SK-N-SH (cell line): ENCODE results near the gene CTU1.

ENCODE experiments used
- CTCF ChIP-seq: fragments of 200-600 bp; sonication (generic); IDR thresholded peaks from 2 replicates; pipeline ENCODE4 v1.6.1; 2017; ENCODE audit warnings: antibody characterized with exemption, mild to moderate bottlenecking, moderate library complexity
- EP300 ChIP-seq, 2 experiments: IDR thresholded peaks; 2 replicates each; pipeline versions ENCODE4 v1.4.0 to v1.6.1; 2012; ENCODE audit warnings: borderline replicate concordance in 1 of 2, low read depth in 1 of 2, low read length in 1 of 2
- FOXM1 ChIP-seq: IDR thresholded peaks from 2 replicates; pipeline ENCODE4 v1.4.0; 2012; ENCODE audit warnings: low read depth, mild to moderate bottlenecking
- GATA2 ChIP-seq: sonication (generic); formaldehyde crosslinking; IDR thresholded peaks from 2 replicates; pipeline ENCODE4 v1.5.0; 2020; ENCODE audit warnings: mild to moderate bottlenecking, missing genetic modification reagents
- JUND ChIP-seq: IDR thresholded peaks from 2 replicates; pipeline ENCODE4 v1.4.0; 2012
- MAX ChIP-seq: IDR thresholded peaks from 2 replicates; pipeline ENCODE4 v1.4.0; 2012; ENCODE audit warnings: low read depth
- POLR2AphosphoS5 ChIP-seq: IDR thresholded peaks from 2 replicates; pipeline ENCODE4 v1.6.1; 2012; ENCODE audit warnings: low read depth, low read length
- RAD21 ChIP-seq: IDR thresholded peaks from 2 replicates; pipeline ENCODE4 v1.6.1; 2012; ENCODE audit warnings: mild to moderate bottlenecking, low read length
- RCOR1 ChIP-seq: fragments of 150-350 bp; IDR thresholded peaks from 2 replicates; pipeline ENCODE4 v1.6.1; 2017; ENCODE audit warnings: antibody characterized with exemption, low read length
- SIN3A ChIP-seq: IDR thresholded peaks from 2 replicates; pipeline ENCODE4 v1.6.1; 2012; ENCODE audit warnings: low read depth, mild to moderate bottlenecking, low read length, moderate library complexity, borderline replicate concordance
- SMC3 ChIP-seq: IDR thresholded peaks from 2 replicates; pipeline ENCODE4 v1.6.1; 2012; ENCODE audit warnings: low read depth, low read length, improper control_type of control experiment
- TAF1 ChIP-seq: IDR thresholded peaks from 2 replicates; pipeline ENCODE4 v1.6.1; 2012; ENCODE audit warnings: low read depth, mild to moderate bottlenecking, low read length, moderate library complexity, borderline replicate concordance
- ZBTB33 ChIP-seq: IDR thresholded peaks from 2 replicates; pipeline ENCODE4 v1.4.0; 2012; ENCODE audit warnings: low read depth, borderline replicate concordance
- TF ChIP-seq, protein P1 (sequence below): fragments of 150-350 bp; IDR thresholded peaks from 2 replicates; pipeline ENCODE4 v1.6.1; 2017; ENCODE audit warnings: antibody characterized with exemption, low read length, low read depth, borderline replicate concordance

DNA sequence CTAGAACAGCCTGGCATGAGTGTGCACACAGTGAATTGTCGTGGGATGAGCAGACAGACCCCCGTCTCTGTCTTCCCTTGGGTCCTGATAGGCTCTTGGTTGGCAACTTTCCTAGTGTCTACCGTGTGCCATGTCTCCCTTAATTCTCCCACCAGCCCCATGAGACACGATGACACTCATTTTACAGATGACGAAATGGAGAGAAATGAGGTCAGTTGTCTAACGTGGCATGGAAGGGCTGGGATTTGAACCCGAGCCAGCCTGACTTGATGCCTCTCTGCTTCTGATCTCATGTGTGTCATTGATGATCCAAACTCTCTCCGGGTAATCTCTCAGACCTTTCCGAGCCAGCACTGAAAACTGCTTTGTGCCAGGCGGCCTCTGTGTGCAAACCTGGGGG is 17.1 kb downstream of the CTU1 start:
- TF ChIP-seq FOXM1 (no peak), POLR2AphosphoS5 (no peak), EP300 (IDR thresholded peaks at IDR 0.05; ENCODE audit: borderline replicate concordance in 1 of 2, low read depth in 1 of 2, low read length in 1 of 2) (no peak), CTCF (no peak), RCOR1 (no peak), GATA2 (no peak), ZBTB33 (no peak), JUND (no peak), MAX (no peak), SIN3A (no peak), SMC3 (no peak), TAF1 (no peak), RAD21 (no peak)
- TF ChIP-seq, protein P1, sequence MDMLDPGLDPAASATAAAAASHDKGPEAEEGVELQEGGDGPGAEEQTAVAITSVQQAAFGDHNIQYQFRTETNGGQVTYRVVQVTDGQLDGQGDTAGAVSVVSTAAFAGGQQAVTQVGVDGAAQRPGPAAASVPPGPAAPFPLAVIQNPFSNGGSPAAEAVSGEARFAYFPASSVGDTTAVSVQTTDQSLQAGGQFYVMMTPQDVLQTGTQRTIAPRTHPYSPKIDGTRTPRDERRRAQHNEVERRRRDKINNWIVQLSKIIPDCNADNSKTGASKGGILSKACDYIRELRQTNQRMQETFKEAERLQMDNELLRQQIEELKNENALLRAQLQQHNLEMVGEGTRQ: no peak
